H9 (cell line): ENCODE data around the gene SYTL1. TPM values are rescaled to one million over a fixed set of nuclear protein-coding genes. Genes with fewer than 3 reads are reported as not detected.

Experiments
- DNase-seq: peaks from one replicate; pipeline ENCODE4 v3.0.0-alpha.2; 2017
- H2AFZ ChIP-seq: one replicate; pipeline ENCODE4 v1.6.1; 2013; ENCODE audit warnings: mild to moderate bottlenecking, low read length, control low read depth, moderate library complexity
- H2AK5ac ChIP-seq: 2 replicates; pipeline ENCODE4 v1.6.1; 2013; ENCODE audit warnings: low read length, control low read depth, mixed read lengths; ENCODE audit not compliant: insufficient read length
- H2BK120ac ChIP-seq: one replicate; pipeline ENCODE4 v1.6.1; 2013; ENCODE audit warnings: low read depth, mild to moderate bottlenecking, low read length, control low read depth, inconsistent platforms; ENCODE audit not compliant: poor library complexity, severe bottlenecking
- H2BK12ac ChIP-seq: 2 replicates; pipeline ENCODE4 v1.6.1; 2013; ENCODE audit warnings: low read length, control low read depth, mixed read lengths, low read depth; ENCODE audit not compliant: insufficient read length
- H2BK15ac ChIP-seq: 2 replicates; pipeline ENCODE4 v1.6.1; 2013; ENCODE audit warnings: low read depth, low read length, control low read depth
- H2BK20ac ChIP-seq: one replicate; pipeline ENCODE4 v1.6.1; 2013; ENCODE audit warnings: low read depth, mild to moderate bottlenecking, low read length, control low read depth, inconsistent platforms; ENCODE audit not compliant: poor library complexity, severe bottlenecking
- H2BK5ac ChIP-seq: 2 replicates; pipeline ENCODE4 v1.6.1; 2013; ENCODE audit warnings: low read length, control low read depth, mixed read lengths; ENCODE audit not compliant: insufficient read length
- H3K14ac ChIP-seq: 2 replicates; pipeline ENCODE4 v1.6.1; 2013; ENCODE audit warnings: low read length, control low read depth; ENCODE audit not compliant: insufficient read depth
- H3K18ac ChIP-seq: 2 replicates; pipeline ENCODE4 v1.6.1; 2013; ENCODE audit warnings: low read depth, mild to moderate bottlenecking, mixed read lengths, low read length, control low read depth; ENCODE audit not compliant: insufficient read length
- H3K23ac ChIP-seq: 2 replicates; pipeline ENCODE4 v1.6.1; 2013; ENCODE audit warnings: low read length, control low read depth, mixed read lengths, low read depth; ENCODE audit not compliant: insufficient read length
- H3K23me2 ChIP-seq: 2 replicates; pipeline ENCODE4 v1.6.1; 2013; ENCODE audit warnings: low read depth, mild to moderate bottlenecking, mixed read lengths, low read length, control low read depth; ENCODE audit not compliant: insufficient read length, poor library complexity, severe bottlenecking
- H3K27ac ChIP-seq: 2 replicates; pipeline ENCODE4 v1.5.1; 2013; ENCODE audit warnings: low read length, control low read depth, mixed read lengths, low read depth; ENCODE audit not compliant: insufficient read length
- H3K27me3 ChIP-seq: 2 replicates; pipeline ENCODE4 v1.6.1; 2013; ENCODE audit warnings: low read length, control low read depth, inconsistent platforms; ENCODE audit not compliant: insufficient read depth
- H3K4ac ChIP-seq: 2 replicates; pipeline ENCODE4 v1.6.1; 2013; ENCODE audit warnings: low read depth, mild to moderate bottlenecking, control low read depth, inconsistent platforms, low read length, moderate library complexity
- H3K4me1 ChIP-seq: 2 replicates; pipeline ENCODE4 v1.6.1; 2013; ENCODE audit warnings: low read length, control low read depth, inconsistent platforms; ENCODE audit not compliant: insufficient read depth
- H3K4me2 ChIP-seq: 2 replicates; pipeline ENCODE4 v1.6.1; 2013; ENCODE audit warnings: low read length, control low read depth, mixed read lengths; ENCODE audit not compliant: insufficient read length, insufficient read depth
- H3K56ac ChIP-seq: 2 replicates; pipeline ENCODE4 v1.6.1; 2013; ENCODE audit warnings: low read depth, mild to moderate bottlenecking, mixed read lengths, low read length, control low read depth; ENCODE audit not compliant: insufficient read length
- H3K79me1 ChIP-seq: 2 replicates; pipeline ENCODE4 v1.6.1; 2013; ENCODE audit warnings: low read depth, mild to moderate bottlenecking, moderate library complexity, low read length, control low read depth, inconsistent platforms; ENCODE audit not compliant: insufficient read depth, poor library complexity, severe bottlenecking
- H3K79me2 ChIP-seq: 2 replicates; pipeline ENCODE4 v1.6.1; 2013; ENCODE audit warnings: low read length, control low read depth, inconsistent platforms; ENCODE audit not compliant: insufficient read depth
- H3K9ac ChIP-seq: 2 replicates; pipeline ENCODE4 v1.6.1; 2013; ENCODE audit warnings: low read length, control low read depth, mixed read lengths; ENCODE audit not compliant: insufficient read length; ENCODE audit errors: extremely low read depth
- H3K9me3 ChIP-seq: one replicate; pipeline ENCODE4 v1.6.1; 2013; ENCODE audit warnings: low read depth, low read length, inconsistent platforms; ENCODE audit not compliant: control insufficient read depth
- H3T11ph ChIP-seq: one replicate; pipeline ENCODE4 v1.6.1; 2013; ENCODE audit warnings: mild to moderate bottlenecking, low read length, control low read depth, inconsistent platforms
- H4K20me1 ChIP-seq: one replicate; pipeline ENCODE4 v1.6.1; 2013; ENCODE audit not compliant: control insufficient read depth, insufficient read length, insufficient read depth
- H4K5ac ChIP-seq: 2 replicates; pipeline ENCODE4 v1.6.1; 2013; ENCODE audit warnings: low read depth, mild to moderate bottlenecking, mixed read lengths, low read length, control low read depth; ENCODE audit not compliant: insufficient read length
- H4K8ac ChIP-seq: replicated peaks from 2 replicates; pipeline ENCODE4 v1.6.1; 2013; ENCODE audit warnings: low read length, control low read depth, mixed read lengths, low read depth; ENCODE audit not compliant: insufficient read length
- H4K91ac ChIP-seq: 2 replicates; pipeline ENCODE4 v1.6.1; 2013; ENCODE audit warnings: low read depth, mild to moderate bottlenecking, moderate library complexity, mixed read lengths, low read length, control low read depth; ENCODE audit not compliant: insufficient read length
- H3K27ac Mint-ChIP-seq, 3 experiments: 2 replicates in 2 of 3; 3 replicates in 1 of 3; pipeline ENCODE4 v1.8.0; 2020 to 2021; ENCODE audit warnings: mixed read lengths in 3 of 3, mild to moderate bottlenecking in 1 of 3, moderate library complexity in 1 of 3
- H3K27me3 Mint-ChIP-seq: 2 replicates; pipeline ENCODE4 v1.8.0; 2021; ENCODE audit warnings: low read depth, mild to moderate bottlenecking, moderate library complexity, mixed read lengths
- H3K36me3 Mint-ChIP-seq, 3 experiments: 2 replicates in 2 of 3; 3 replicates in 1 of 3; pipeline ENCODE4 v1.8.0; 2020 to 2021; ENCODE audit warnings: low read depth in 3 of 3, mixed read lengths in 3 of 3; ENCODE audit not compliant: insufficient read depth in 1 of 3
- H3K4me1 Mint-ChIP-seq, 2 experiments: 2 replicates each; pipeline ENCODE4 v1.8.0; 2020; ENCODE audit warnings: mixed read lengths in 2 of 2
- H3K4me3 Mint-ChIP-seq, 2 experiments: 2 replicates in 1 of 2; 3 replicates in 1 of 2; pipeline ENCODE4 v1.8.0; 2020 to 2021; ENCODE audit warnings: mild to moderate bottlenecking in 2 of 2, mixed read lengths in 2 of 2, moderate library complexity in 1 of 2
- H3K9me3 Mint-ChIP-seq, 2 experiments: 2 replicates in 1 of 2; 3 replicates in 1 of 2; pipeline ENCODE4 v1.8.0; 2020; ENCODE audit warnings: mild to moderate bottlenecking in 2 of 2, mixed read lengths in 2 of 2, moderate library complexity in 1 of 2
- WGBS: extraction: QIAGEN DNeasy Blood & Tissue Kit; methylation state at CpG from one replicate; pipeline ENCODE4 v1.1.7; 2013; ENCODE audit warnings: missing lambda C conversion rate, low lambda C conversion rate, mixed read lengths; ENCODE audit not compliant: insufficient read length; ENCODE audit errors: extremely low coverage; 5-methylcytosine and 5-hydroxymethylcytosine counted together
- total RNA-seq: library from RNA; stranded (reverse); gene quantifications from 2 replicates; pipeline ENCODE4 v1.2.1, GENCODE V29; 2021
- TF ChIP-seq, protein P1 (sequence below): fragments of 200-600 bp; sonication (generic); conservative IDR thresholded peaks from 3 replicates; pipeline ENCODE4 v1.8.0; 2021; ENCODE audit warnings: antibody characterized with exemption, mild to moderate bottlenecking

Gene SYTL1
- total RNA-seq, 1 experiment from 2014 or later = 12.0 TPM

DNA sequence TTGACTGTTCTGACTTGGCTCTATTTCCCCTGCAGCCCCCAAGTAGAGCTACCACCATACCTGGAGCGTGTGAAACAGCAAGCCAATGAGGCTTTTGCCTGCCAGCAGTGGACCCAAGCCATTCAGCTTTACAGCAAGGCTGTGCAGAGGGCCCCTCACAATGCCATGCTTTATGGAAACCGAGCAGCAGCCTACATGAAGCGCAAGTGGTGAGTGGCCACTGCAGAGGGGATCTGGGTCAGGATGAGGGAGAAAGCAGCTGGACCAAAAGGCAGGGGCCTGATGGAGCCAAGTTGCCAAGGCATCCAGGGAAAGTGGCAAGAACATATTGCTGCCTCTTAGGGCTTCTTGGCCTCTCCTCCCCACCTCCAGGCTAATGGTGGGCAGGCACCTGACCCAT lies 43.9 kb upstream of the SYTL1 start:
- H3K9ac ChIP-seq = no peak overlapping the region
- H3K4me2 ChIP-seq = no peak overlapping the region
- H2AFZ ChIP-seq = no peak overlapping the region
- no peak overlapping the region for H2BK20ac ChIP-seq
- no peak overlapping the region for H2BK120ac ChIP-seq
- H4K20me1 ChIP-seq = peaks cover 2% of the 10 kb centered on the region
- H3K14ac ChIP-seq = no peak overlapping the region
- no peak for DNase-seq
- no peak overlapping the region for H3K56ac ChIP-seq
- no peak overlapping the region for H3T11ph ChIP-seq
- H3K23me2 ChIP-seq = no peaks in the 10 kb centered on the region
- peaks cover 4 to 10% (median 5%) of the 10 kb centered on the region in 3 experiments; a peak in 4 of 7 replicates for H3K36me3 Mint-ChIP-seq
- no peak overlapping the region for H3K23ac ChIP-seq
- no peak overlapping the region for H3K27ac Mint-ChIP-seq
- H3K79me2 ChIP-seq = no peaks in the 10 kb centered on the region
- no peak overlapping the region for H3K27ac ChIP-seq
- H2BK12ac ChIP-seq = no peak overlapping the region
- no peaks in the 10 kb centered on the region for H3K27me3 Mint-ChIP-seq
- no peak overlapping the region for H3K4ac ChIP-seq
- no peak overlapping the region for H3K4me3 Mint-ChIP-seq
- TF ChIP-seq, protein P1, sequence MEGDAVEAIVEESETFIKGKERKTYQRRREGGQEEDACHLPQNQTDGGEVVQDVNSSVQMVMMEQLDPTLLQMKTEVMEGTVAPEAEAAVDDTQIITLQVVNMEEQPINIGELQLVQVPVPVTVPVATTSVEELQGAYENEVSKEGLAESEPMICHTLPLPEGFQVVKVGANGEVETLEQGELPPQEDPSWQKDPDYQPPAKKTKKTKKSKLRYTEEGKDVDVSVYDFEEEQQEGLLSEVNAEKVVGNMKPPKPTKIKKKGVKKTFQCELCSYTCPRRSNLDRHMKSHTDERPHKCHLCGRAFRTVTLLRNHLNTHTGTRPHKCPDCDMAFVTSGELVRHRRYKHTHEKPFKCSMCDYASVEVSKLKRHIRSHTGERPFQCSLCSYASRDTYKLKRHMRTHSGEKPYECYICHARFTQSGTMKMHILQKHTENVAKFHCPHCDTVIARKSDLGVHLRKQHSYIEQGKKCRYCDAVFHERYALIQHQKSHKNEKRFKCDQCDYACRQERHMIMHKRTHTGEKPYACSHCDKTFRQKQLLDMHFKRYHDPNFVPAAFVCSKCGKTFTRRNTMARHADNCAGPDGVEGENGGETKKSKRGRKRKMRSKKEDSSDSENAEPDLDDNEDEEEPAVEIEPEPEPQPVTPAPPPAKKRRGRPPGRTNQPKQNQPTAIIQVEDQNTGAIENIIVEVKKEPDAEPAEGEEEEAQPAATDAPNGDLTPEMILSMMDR = no peak
- no peak overlapping the region for H2AK5ac ChIP-seq
- H3K4me1 ChIP-seq = peaks cover 9% of the 10 kb centered on the region; the same call in 1 of the 2 replicates
- H2BK15ac ChIP-seq = no peak overlapping the region
- no peaks in the 10 kb centered on the region for H3K27me3 ChIP-seq
- no peak overlapping the region for H2BK5ac ChIP-seq
- H3K9me3 ChIP-seq = no peaks in the 10 kb centered on the region
- no peak overlapping the region for H4K8ac ChIP-seq
- WGBS = no CpG with 5 or more reads among the region's 3 CpGs
- H3K9me3 Mint-ChIP-seq = no peaks in the 10 kb centered on the region
- no peak overlapping the region for H4K91ac ChIP-seq
- H3K4me1 Mint-ChIP-seq = peaks cover 29 to 37% of the 10 kb centered on the region in 2 experiments
- no peaks in the 10 kb centered on the region for H3K79me1 ChIP-seq
- no peak overlapping the region for H4K5ac ChIP-seq
- no peak overlapping the region for H3K18ac ChIP-seq
